Esophagus squamous epithelium (tissue), 4 donors: Measurements from ENCODE around the gene NAE1.

Source experiments
- CTCF ChIP-seq, 6 experiments: fragments of 450-650 bp in 4 of 6; fragments of 200-600 bp in 2 of 6; sonication (generic) in 2 of 6; IDR thresholded peaks; one replicate each; pipeline ENCODE4 v1.5.1; 2016 to 2019; ENCODE audit warnings: antibody characterized with exemption in 6 of 6, mild to moderate bottlenecking in 4 of 6, moderate library complexity in 4 of 6
- POLR2A ChIP-seq, 4 donors: fragments of 450-650 bp; IDR thresholded peaks; one replicate each; pipeline ENCODE4 v1.6.1; 2017; ENCODE audit warnings: antibody characterized with exemption in 4 of 4, mild to moderate bottlenecking in 4 of 4, moderate library complexity in 3 of 4

- TF ChIP-seq CTCF (IDR thresholded peaks at IDR 0.05) = no peak
- no peak for TF ChIP-seq POLR2A (IDR thresholded peaks at IDR 0.05)
Observed at GRCh38 chr16:66790130-66790733, 40.5 kb downstream of the NAE1 start.
